Measurements from ENCODE around the gene PCSK9. TPM values are rescaled to one million over a fixed set of nuclear protein-coding genes. Genes with fewer than 3 reads are reported as not detected.

PCSK9 gene
- total and polyA plus RNA-seq, 2 of the 13 experiments (the other 11 are each of a cell fraction or from before 2014, with no cell fraction given) = 33.3 to 80.5 TPM

DNA sequence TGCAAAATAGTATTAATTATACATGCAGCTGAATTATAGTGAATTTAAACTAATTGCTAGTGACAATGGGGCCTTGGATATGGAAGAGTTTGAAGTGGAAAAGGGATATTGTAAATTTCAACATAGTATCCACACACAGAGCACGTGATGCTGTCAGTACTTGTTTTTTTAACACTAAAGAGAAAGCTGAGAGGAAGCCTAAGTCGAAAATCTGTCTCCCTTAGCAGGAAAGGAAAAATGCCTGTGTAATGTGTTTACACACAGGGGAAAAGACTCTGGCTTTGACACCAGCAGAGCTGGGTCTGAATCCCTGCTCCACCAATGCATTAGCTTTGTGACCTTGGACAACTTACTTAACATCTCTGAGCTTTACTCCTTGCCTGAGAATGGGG is 42.6 kb downstream of the PCSK9 start:
- Histone ChIP-seq H3K9ac (ENCODE audit: insufficient read depth, low read depth, low read length) (no peak overlapping the region), H2AFZ (ENCODE audit: low read length) (no peak overlapping the region), H3K27ac (ENCODE audit: extremely low read length, insufficient read depth, low read length) (no peak overlapping the region), H3K79me2 (ENCODE audit: insufficient read depth, low read length) (no peaks in the 10 kb centered on the region), H3K4me1 (ENCODE audit: insufficient read depth, low read length) (no peaks in the 10 kb centered on the region), H4K20me1 (ENCODE audit: insufficient read depth, low read length) (no peaks in the 10 kb centered on the region), H3K36me3 (replicated peaks in 1 of 2; ENCODE audit: control insufficient read depth in 1 of 2, insufficient read depth in 2 of 2, low read length in 2 of 2) (peaks cover 36 to 88% of the 10 kb centered on the region in 2 experiments), H3K27me3 (ENCODE audit: control insufficient read depth in 1 of 2, insufficient read depth in 2 of 2, low read length in 2 of 2) (no peaks in the 10 kb centered on the region), H3K4me2 (ENCODE audit: low read depth, low read length) (no peak overlapping the region), H3K9me3 (ENCODE audit: low read length) (no peaks in the 10 kb centered on the region), H3K4me3 (replicated peaks in 1 of 3; ENCODE audit: insufficient read depth in 1 of 3, low read depth in 2 of 3, low read length in 3 of 3) (no peak overlapping the region)
- WGBS (ENCODE audit: low lambda C conversion rate) = 98% methylated on average over 2 of the region's 2 CpGs
- CTCF ChIA-PET (ENCODE audit: low intra/inter-chr PET ratio, low total read pairs) = no interaction called here
- BruUV-seq (replicated peaks) = no TSS peak
- in situ Hi-C loops (cut with HindIII; ENCODE audit: extremely low pct_ligation_motif_present, low pct_unique_long_range_greater_than_20kb) (no loop called here), intact Hi-C loops (cut with micrococcal nuclease; ENCODE audit: unreplicated experiment) (loop anchor here (10.0 kb wide), 1 partner anchor 53 kb away; no protein-coding TSS in a partner anchor)
- no peak for TF ChIP-seq GFI1 (CRISPR knock-in tag; IDR thresholded peaks at IDR 0.05; ENCODE audit: borderline replicate concordance)
- no peak for TF ChIP-seq CREB1 (IDR thresholded peaks at IDR 0.05)
- no peak for TF ChIP-seq CREB1 (CRISPR knock-in tag; IDR thresholded peaks at IDR 0.05)
- TF ChIP-seq ZNF747 (CRISPR knock-in tag; IDR thresholded peaks at IDR 0.05; ENCODE audit: borderline replicate concordance) = no peak
- TF ChIP-seq HOXA3 (CRISPR knock-in tag; IDR thresholded peaks at IDR 0.05) = no peak
- TF ChIP-seq ZFP1 (CRISPR knock-in tag; IDR thresholded peaks at IDR 0.05) = no peak
- TF ChIP-seq YEATS2 (CRISPR knock-in tag; IDR thresholded peaks at IDR 0.05; ENCODE audit: borderline replicate concordance) = no peak
- TF ChIP-seq ZNF773 (CRISPR knock-in tag; IDR thresholded peaks at IDR 0.05; ENCODE audit: borderline replicate concordance) = no peak
- TF ChIP-seq ZNF567 (CRISPR knock-in tag; IDR thresholded peaks at IDR 0.05; ENCODE audit: borderline replicate concordance) = no peak
- TF ChIP-seq, protein P1, sequence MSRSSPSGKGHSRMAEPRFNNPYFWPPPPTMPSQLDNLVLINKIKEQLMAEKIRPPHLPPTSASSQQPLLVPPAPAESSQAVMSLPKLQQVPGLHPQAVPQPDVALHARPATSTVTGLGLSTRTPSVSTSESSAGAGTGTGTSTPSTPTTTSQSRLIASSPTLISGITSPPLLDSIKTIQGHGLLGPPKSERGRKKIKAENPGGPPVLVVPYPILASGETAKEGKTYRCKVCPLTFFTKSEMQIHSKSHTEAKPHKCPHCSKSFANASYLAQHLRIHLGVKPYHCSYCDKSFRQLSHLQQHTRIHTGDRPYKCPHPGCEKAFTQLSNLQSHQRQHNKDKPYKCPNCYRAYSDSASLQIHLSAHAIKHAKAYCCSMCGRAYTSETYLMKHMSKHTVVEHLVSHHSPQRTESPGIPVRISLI (CRISPR knock-in tag; IDR thresholded peaks at IDR 0.05; ENCODE audit: borderline replicate concordance) = no peak
- ATAC-seq = no peak
- POLR2A ChIA-PET = no interaction called here
- DNase-seq (ENCODE audit: low spot score) = no peak
- no peak for FAIRE-seq
